CD4-positive, alpha-beta T cell treated with Interleukin-15 for 4 hours (primary cell): Measurements from ENCODE around the gene DNAJC7.
"Not testable (repeated sequence)": the region's sequence is repeated elsewhere in the genome, so short reads cannot be mapped to it uniquely, and the experiment has no call there.

Experiments used
- DNase-seq: peaks from one replicate; pipeline ENCODE4 v3.0.0-alpha.2; 2020; ENCODE audit warnings: low spot score

DNAJC7 gene

DNA sequence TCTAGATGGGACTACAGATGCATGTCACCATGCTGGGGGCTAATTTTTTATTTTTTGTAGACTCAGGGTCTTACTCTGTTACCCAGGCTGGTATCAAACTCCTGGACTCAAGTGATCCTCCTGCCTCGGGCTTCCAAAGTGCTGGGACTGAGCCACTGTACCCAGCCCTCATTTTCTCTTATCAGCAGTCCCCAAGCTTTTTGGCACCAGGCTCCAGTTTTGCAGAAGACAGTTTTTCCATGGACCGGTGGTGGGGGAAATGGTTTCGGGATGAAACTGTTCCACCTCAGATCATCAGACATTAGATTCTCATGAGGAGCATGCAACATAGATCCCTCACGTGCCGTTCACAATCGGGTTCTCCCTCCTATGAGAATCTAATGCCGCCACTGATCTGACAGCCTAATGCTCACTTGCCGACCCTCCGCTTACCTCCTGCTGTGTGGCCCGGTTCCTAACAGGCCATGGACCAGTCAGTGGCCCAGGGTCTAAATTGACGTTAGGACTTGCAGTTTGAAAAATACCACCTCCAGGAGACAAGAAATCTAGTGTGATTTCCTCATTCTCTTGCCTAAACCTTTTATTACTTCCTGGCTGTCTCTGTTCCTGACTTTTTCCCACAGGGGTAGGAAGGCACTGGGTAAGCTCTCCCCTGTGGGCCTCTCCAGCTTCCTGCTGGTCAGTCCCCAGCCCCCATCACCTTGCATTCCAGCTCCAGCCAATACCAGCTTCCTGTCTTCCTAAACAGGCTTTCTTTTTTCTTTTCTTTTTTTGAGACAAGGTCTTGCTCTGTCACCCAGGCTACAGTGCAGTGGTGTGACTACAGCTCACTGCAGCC is 60.0 kb downstream of the DNAJC7 start:
- no peak for DNase-seq

DNA sequence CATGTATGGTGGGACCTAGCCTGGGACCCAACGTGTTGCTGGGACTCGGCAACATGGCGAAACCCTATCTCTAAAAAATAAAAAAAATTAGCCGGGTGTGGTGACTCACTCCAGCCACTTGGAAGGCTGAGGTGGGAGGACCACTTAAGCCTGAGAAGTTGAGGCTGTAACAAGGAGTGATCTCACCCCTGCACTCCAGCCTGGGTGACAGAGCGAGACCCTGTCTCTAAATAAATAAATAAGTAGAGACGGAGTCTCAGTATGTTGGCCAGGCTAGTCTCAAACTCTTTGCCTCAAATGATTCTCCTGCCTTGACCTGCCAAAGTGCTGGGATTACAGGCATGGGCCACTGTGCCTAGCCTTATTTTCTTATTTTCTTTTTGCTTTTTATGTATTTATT is 60.7 kb downstream of the DNAJC7 start:
- DNase-seq: no peak

DNA sequence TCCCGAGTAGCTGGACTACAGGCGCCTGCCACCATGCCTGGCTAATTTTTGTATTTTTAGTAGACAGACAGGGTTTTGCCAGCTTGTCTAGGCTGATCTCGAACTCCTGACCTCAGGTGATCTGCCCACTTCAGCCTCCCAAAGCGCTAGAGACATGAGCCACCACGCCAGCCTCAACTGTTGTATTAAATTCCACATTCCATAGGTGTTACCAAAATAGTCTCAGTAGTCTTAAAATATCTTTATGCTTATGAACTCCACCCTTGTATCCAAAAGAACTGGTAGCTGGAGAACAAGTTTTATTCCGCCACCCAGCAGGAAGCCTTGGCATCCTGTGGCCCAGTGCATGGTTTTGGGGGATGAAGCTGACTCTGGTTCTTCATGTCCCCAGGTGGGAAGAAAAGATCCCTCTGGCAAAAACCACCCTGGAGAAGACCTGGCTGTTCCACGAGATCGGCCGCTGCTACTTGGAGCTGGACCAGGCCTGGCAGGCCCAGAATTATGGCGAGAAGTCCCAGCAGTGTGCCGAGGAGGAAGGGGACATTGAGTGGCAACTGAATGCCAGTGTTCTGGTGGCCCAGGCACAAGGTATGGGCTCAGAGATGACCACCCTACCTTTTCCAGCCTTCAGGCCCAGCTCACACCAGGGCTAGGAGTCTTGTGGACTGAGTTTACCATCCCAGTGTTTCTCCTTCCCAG is 68.3 kb downstream of the DNAJC7 start:
- no peak for DNase-seq

DNA sequence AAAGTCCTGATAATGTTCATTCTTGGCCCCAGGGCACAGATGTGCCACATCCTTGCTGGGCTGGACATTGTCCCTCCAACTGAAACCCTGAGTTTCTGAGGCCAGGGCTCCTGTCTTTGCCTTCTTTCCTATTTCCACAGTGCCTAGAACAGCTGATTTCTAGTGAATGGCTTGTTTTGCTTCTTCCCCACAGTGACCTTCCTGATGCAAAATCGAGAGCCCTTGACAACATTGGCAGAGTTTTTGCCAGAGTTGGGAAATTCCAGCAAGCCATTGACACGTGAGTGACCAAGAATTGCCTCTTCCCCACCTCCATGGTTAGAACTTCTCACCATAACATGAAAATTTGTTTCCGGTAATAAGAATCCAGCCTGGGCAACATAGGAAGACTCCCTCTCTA is 72.3 kb downstream of the DNAJC7 start:
- no peak for DNase-seq

DNA sequence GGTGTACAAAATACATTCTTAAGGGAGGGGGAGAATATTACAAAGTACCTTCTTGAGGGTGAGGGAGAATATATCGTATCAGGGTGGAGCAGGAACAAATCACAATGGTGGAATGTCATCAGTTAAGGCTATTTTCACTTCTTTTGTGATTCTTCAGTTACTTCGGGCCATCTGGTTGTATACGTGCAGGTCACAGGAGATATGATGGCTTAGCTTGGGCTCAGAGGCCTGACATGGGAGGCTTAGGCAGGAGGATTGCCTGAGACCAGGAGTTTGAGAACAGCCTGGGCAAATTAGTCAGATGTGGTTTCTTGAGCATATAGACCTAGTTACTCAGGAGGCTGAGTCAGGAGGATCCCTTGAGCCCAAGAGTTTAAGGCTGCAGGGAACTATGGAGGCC is 73.7 kb downstream of the DNAJC7 start:
- no peak for DNase-seq

DNA sequence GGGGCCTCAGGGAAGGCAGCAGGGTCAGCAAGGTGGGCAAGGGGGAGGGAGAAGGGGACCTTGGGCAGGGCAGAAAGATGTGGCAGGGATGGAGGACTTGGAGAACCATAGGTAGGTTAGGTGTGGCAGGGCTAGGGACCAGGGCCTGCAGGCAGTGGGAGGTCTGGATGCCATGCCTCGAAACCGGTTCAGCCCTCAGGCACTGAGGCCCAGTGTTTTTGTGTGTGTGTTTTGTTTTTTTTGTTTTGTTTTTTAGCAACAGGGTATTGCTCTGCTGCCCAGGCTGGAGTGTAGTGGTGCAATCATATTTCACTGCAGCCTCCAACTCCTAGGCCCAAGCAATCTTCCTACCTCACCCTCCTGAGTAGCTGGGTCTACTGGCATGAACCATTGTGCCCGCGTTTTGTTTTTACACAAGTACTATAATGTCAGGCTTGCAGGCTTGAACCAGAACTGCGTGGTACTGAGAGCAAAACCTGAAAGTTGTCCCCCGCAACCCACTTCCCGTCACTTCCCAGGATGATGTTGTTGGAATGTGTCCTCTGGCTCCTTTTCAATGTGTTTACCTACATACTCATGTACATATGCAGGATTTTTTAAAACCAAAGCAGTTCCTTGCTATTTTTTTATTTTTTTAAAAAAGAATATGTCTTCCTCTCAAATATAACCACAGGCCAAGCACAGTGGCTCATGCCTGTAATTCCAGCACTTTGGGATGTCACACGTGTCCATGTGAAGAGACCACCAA is 74.4 kb downstream of the DNAJC7 start:
- no peak for DNase-seq

DNA sequence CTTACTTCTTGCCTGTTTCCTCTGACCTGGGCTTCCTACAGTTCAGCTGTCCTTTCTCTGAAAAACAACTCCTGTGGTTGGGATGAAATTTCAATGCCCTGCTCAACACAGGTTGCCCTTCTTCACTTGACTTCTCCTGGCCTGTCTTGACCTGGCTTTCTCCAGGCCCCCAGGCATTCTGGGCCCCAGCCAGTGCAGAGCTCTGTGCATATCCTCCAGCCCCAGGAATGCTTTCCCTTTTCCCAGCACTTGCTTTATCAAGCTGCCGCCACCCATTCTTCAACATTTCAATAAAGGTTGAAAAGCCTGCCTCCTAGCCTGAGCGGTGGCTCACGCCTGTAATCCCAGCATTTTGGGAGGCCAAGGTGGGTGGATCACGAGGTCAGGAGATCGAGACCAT is 76.1 kb downstream of the DNAJC7 start:
- no peak for DNase-seq

DNA sequence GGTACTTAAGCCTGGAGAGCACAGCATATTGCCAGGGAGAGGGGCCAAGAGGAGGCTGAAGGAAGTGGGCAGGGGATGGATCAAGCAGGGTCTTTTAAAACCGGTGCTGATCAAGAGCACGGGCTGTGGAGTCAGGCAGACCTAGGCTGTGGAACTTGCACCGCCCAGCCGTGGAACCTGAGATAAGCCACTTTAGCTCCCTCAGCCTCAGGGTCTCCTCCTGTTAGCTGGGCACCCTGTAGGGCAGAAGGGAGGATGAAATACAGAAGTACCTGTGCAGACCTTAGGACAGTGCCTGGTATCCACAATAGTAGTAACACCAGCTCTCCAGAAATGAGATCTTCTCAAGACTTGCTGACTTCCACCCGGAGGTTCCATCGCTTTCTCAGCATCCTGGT is 77.5 kb downstream of the DNAJC7 start:
- no peak for DNase-seq

DNA sequence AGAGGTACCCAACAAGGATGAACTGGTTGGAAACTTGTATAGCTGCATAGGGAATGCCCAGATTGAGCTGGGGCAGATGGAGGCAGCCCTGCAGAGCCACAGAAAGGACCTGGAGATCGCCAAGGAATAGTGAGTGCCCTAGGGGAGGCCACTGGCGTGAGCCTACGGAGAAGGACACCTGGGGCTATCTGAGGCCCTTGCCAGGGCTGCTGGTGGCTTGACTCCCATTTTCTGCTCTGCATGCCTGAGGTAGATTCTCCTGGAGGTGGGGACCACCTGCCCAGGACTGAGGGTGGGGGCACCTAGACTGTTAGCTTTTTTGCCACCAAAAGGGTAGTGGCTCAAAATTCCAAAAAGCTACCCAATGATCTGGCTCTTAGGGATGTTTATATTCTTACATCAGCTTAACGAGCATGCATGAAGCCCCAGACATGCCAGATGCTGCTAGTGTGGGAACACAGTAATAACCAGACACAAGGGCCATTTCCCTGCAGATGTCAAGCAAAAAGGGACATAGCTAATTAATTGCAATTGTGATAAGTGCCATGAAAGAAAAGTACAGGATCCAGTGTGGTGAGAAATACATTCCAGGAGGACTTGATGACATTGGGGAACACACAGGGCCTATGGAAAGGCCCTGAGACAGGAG is 78.1 kb downstream of the DNAJC7 start:
- DNase-seq: no peak

DNA sequence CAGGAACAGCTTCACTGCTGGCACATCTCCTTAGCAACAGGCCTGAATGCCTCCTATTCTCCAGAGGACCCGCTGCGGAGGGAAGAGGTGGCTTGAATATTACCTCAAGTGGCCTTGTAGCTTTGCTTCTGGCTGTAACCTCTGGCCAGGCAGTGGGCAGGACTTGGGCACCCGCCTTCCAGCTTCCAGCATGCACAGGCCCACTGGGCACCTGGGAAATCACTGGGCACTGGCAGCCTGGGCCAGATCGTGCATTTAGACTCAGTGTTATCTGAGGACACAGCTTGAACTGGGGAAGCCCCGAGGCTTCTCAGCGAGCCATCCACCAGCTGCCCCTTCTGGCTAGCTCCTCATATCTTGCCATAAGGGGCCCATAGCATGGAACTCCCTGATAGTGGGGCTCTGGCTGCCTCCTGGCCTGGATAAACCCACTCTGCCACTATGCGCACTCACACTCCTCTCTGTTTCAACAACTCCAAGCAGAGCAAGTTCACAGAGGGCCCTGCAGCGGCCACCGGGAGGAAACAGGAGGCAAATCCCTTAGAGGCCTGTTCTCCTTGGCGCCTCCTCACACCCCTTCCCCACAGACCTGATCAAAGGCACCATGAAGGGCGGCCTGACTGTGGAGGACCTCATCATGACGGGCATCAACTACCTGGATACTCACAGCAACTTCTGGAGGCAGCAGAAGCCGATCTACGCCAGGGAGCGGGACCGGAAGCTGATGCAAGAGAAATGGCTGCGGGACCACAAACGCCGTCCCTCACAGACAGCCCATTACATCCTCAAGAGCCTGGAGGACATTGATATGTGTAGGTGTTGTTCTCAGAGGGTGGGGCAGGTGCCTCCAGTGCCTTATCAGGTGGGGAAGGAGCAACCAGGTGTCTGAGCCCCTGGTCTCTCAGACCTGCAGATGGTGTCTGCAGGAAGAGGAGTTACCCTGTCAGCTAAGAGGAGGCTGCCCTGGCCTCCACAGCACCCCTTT is 79.0 kb downstream of the DNAJC7 start:
- DNase-seq: no peak

DNA sequence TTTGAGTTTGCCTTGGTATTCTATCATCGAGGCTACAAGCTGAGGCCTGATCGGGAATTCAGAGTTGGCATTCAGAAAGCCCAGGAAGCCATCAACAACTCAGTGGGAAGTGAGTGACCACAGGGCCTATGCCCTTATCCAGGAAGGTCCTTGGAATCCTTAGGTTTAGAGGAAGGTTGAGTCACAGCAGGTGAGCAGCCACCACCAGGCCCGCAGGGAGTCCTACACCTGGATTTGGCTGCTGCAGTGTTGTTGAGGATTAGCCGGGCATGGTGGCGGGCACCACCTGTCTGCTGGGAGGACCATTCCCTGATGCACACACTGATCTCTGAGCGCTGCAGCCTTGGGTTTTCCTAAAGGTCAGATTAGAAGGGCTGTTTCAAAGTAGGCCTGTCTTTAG is 81.6 kb downstream of the DNAJC7 start:
- no peak for DNase-seq

DNA sequence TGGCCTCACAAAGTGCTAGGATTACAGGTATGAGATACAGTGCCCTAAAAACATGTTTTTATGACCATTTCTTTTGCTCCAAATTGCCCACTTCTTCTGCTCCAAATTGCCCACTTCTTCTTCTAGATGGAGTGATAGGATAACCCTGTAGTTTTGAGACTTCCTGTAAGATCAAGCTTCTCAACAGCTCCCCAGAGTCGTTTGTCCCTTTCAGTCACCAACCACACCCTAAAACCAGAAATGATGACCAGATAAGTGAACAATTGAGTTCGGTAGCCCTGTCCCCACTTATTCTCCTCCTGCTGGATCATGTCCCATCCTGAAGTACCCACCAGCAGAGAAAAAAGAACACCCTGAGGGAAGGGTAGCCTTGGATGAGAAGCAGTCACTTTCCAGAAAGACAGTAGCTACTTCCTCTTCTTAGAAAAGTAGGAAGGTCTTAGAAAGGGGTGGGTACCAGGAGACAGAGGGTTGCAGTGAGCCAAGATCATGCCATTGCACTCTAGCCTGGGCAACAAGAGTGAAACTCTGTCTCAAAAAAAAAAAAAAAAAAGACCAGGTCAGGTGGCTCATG is 84.3 kb downstream of the DNAJC7 start:
- DNase-seq: no peak

DNA sequence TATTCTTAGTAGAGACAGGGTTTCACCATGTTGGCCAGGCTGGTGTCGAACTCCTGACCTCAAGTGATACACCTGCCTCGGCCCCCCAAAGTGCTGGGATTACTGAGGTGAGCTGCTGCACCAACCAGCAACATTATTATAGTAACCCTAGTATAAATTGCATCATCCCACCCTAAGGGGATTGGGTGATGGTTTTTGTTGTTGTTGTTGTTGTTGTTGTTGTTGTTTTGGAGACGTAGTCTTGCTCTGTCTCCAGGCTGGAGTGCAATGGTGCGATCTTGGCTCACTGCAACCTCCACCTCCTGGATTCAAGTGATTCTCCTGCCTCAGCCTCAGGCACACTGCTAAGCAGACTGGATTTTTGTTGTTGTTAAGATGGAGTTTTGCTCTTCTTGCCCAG is 85.5 kb downstream of the DNAJC7 start:
- not testable (repeated sequence) for DNase-seq

DNA sequence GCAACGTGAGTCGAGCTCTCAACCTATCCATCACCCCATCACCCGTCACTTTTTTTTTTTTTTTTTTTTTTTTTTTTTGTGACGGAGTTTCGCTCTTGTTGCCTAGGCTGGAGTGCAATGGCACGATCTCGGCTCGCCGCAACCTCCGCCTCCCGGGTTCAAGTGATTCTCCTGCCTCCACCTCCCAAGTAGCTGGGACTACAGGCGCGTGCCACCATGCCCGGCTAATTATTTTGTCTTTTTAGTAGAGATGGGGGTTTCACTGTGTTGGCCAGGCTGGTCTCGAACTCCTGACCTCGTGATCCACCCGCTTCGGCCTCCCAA is 86.4 kb downstream of the DNAJC7 start:
- DNase-seq: not testable (repeated sequence)

DNA sequence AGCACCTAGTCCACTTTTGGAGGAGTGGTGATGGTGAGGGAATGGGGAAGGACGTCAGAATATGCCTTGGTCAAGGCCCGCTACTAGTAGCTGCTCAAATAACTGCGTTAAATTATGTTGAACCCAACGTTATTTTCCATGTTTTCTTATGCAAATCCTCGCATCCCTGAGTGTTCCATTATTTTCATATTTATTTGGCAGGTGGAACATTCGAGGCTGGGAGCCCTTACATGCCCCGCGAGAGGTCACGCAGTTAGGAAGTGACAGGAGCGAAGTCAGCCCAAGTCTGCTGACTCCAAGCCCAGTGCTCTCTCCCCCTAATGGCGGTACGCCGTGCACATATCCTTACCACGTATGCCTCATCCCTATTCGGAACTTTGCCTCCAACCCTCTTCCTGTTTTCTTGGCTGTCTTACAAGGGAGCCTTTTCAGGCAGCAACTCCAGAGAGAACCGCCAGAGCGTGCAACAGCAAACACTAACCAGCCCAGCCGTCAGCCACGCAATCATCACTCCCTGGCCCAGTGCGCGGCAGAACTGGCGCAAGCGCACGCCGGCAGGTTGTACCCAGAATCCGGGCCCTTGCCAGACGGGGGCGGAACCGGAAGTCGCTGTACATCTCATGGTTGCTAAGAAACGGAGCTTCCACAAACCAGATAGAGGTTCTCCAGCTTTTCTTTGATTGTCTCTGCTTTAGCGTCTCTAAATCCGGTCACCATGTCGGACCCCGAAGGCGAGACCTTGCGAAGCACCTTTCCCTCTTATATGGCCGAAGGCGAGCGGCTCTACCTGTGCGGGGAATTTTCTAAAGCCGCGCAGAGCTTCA is 87.0 kb downstream of the DNAJC7 start, which contains the start of gene ODAD4:
ODAD4 (plus strand) TSS at position 609 of the 824 bp plus-strand sequence; CDS start at position 716, 107 bp downstream.
- peak; percentile 96 for DNase-seq

DNA sequence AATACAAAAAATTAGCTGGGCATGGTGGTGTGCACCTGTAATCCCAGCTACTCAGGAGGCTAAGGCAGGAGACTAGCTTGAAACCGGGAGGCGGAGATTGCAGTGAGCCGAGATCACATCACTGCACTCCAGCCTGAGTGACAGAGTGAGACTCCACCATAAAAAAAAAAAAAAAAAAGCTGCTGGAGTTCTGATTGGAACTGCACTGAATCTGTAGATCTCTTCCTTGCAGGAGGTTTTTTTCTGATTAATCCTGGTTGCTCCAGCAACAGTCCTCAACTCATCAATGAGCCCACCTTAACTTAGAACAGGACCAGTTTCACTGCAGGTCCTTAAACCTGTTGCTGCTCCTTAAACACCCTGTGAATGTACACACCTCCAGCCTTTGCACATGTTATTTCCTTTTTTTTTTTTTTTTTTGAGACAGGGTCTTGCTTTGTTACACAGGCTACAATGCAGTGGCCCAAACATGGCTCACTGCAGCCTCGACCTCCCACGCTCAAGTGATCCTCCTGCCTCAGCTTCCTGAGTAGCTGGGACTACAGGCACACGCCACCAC is 88.5 kb downstream of the DNAJC7 start:
- DNase-seq: no peak
